ENCODE results near the gene NANOGP8. TPM values are rescaled to one million over a fixed set of nuclear protein-coding genes. Genes with fewer than 3 reads are reported as not detected.

NANOGP8 gene, protein sequence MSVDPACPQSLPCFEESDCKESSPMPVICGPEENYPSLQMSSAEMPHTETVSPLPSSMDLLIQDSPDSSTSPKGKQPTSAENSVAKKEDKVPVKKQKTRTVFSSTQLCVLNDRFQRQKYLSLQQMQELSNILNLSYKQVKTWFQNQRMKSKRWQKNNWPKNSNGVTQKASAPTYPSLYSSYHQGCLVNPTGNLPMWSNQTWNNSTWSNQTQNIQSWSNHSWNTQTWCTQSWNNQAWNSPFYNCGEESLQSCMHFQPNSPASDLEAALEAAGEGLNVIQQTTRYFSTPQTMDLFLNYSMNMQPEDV
- 0.14 TPM in 1 of 2 replicates, not detected in the other for total RNA-seq

DNA sequence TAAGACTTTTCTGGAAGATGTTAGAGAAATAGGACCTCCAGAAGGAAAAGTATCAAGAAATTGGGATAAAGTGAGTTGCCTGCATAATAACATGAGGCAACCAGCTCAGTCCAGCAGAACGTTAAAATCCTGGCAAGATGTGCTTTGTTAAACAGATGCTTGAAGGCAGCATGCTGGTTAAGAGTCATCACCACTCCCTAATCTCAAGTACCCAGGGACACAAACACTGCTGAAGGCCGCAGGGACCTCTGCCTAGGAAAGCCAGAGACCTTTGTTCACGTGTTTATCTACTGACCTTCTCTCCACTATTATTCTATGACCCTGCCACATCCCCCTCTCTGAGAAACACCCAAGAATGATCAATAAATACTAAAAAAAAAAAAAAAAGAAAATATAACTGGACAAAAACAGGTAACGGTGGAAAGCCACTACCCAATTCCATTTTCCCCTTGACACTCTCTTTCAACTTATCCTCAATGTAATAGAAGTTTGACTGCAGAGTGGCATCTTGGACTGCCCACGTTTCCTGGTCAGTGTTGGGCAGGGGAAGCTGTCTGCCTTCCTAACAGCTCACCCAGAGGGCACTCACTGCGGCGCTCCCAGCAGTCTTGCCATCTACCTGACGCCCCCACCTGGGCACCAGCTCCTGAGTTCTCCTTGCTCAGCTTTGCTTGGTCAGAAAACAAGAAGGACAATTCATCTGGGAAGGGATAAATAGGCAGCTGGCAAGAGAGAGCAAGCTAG lies at the start of gene NANOGP8:
Gene NANOGP8, minus strand, starts transcription at position 120 of the 744 bp plus-strand sequence. CDS start 185 bp downstream, outside the sequence.

Other genes starting within 250 kb of the NANOGP8 start
- 60.8 and 62.5 TPM in 2 replicates for gene AQR, start 115.6 kb downstream of the NANOGP8 start, total RNA-seq
- gene ZNF770, start 97.0 kb downstream of the NANOGP8 start, total RNA-seq: 54.9 and 59.2 TPM in 2 replicates

All from thoracic aorta endothelial cell (primary cell).